ENCODE results near the gene DPP10.

GRCh38 chr2:114421781-114422180 is 20.7 kb upstream of the DPP10 start:
- TF ChIP-seq, protein P1, sequence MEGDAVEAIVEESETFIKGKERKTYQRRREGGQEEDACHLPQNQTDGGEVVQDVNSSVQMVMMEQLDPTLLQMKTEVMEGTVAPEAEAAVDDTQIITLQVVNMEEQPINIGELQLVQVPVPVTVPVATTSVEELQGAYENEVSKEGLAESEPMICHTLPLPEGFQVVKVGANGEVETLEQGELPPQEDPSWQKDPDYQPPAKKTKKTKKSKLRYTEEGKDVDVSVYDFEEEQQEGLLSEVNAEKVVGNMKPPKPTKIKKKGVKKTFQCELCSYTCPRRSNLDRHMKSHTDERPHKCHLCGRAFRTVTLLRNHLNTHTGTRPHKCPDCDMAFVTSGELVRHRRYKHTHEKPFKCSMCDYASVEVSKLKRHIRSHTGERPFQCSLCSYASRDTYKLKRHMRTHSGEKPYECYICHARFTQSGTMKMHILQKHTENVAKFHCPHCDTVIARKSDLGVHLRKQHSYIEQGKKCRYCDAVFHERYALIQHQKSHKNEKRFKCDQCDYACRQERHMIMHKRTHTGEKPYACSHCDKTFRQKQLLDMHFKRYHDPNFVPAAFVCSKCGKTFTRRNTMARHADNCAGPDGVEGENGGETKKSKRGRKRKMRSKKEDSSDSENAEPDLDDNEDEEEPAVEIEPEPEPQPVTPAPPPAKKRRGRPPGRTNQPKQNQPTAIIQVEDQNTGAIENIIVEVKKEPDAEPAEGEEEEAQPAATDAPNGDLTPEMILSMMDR (IDR thresholded peaks at IDR 0.05; ENCODE audit: low read depth, low read length, missing input control) = no peak
- no peak for TF ChIP-seq ATF3 (IDR thresholded peaks at IDR 0.05)

Data from liver (tissue), 3 donors.